GM12874 (cell line): ENCODE results near the gene RAPGEF5.

Experiments used
- CTCF ChIP-seq: IDR thresholded peaks from 2 replicates; pipeline ENCODE4 v1.5.1; 2011; ENCODE audit warnings: low read depth, mild to moderate bottlenecking, control low read depth, low read length, moderate library complexity; ENCODE audit not compliant: insufficient read depth

The RAPGEF5 gene

DNA sequence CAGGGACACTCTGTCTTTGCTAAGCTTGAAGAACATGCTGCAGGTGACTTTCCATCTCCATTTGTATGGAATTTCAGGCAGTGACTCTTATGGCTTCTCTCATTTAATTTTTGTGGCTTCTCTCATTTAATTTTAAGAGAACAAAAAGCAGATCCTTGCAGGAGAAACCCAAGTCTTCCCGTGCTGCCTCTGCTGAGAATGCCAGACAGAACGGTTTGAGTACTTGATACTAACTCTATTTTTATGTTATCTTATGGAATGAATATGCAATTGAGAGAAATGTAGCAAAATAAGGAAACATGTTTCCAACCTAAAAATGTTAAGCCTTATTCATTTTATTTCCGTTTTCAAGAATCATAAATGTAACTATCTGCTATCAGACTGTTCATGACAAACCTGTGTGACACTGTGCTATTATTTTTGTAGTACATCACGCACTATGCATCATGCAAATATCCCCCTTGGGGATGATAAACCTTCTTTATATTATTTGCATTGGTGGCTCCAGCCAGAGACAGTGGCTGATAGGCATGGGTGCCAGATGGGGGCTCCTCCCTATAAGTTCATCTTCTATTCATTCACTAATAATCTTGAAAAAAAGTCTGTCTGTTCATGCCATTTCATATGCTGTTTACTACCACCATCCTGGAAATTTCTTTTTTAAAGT lies 6.9 kb upstream of the RAPGEF5 start:
- TF ChIP-seq CTCF: no peak

DNA sequence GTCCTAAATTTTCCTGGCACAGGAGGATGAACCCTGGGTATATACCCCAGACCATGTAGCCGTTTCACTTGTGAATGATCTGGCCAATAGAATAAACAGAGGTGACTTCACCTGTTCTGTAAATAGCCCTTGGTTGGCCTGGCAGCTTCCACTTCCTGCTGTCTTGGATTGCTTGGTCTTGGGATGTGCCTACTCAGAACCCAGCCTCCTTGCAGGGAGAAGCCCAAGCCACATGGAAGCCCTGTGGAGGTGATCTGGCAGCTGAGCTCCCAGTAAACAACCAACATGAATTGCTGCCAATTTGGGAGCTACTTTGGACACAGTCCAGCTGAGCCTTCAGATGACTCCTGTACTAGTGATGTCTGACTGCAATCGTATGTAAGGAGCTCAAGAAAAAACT lies 4.8 kb upstream of the RAPGEF5 start:
- TF ChIP-seq CTCF: no peak

- no peak for TF ChIP-seq CTCF
Measured at GRCh38 chr7:22361320-22361719, 4.4 kb upstream of the RAPGEF5 start.

- TF ChIP-seq CTCF: no peak
Measured at GRCh38 chr7:22358820-22359697, 2.1 kb upstream of the RAPGEF5 start.

GRCh38 chr7:22357311-22358175 lies 589 bp upstream of the RAPGEF5 start:
- no peak for TF ChIP-seq CTCF

GRCh38 chr7:22356010-22356691 lies 803 bp downstream of the RAPGEF5 start:
- no peak for TF ChIP-seq CTCF
